GM18873 (cell line): Measurements from ENCODE around the gene ZNF579.

Experiments
- ATAC-seq: cut with Tn5 transposase; IDR thresholded peaks from one replicate; pipeline ENCODE4 v1.9.1; 2021; ENCODE audit warnings: mild to moderate bottlenecking, moderate library complexity, moderate number of reproducible peaks; ENCODE audit not compliant: unreplicated experiment, low FRiP score

The ZNF579 gene

DNA sequence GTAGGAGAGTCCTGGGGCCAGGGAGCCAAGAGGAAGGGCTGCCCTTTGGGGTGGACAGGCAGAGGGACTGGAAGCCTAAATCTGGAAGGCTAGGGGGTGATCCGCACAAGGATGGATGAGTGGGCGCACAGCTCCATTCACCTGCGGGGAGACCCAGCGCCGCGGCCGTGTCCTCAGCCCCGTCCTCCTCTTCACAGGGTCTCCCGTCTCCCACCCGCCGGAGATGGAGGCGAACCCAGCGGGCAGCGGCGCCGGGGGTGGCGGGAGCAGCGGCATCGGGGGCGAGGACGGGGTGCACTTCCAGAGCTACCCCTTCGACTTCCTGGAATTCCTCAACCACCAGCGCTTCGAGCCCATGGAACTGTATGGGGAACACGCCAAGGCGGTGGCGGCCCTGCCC is 32.7 kb upstream of the ZNF579 start:
- ATAC-seq = no peak

DNA sequence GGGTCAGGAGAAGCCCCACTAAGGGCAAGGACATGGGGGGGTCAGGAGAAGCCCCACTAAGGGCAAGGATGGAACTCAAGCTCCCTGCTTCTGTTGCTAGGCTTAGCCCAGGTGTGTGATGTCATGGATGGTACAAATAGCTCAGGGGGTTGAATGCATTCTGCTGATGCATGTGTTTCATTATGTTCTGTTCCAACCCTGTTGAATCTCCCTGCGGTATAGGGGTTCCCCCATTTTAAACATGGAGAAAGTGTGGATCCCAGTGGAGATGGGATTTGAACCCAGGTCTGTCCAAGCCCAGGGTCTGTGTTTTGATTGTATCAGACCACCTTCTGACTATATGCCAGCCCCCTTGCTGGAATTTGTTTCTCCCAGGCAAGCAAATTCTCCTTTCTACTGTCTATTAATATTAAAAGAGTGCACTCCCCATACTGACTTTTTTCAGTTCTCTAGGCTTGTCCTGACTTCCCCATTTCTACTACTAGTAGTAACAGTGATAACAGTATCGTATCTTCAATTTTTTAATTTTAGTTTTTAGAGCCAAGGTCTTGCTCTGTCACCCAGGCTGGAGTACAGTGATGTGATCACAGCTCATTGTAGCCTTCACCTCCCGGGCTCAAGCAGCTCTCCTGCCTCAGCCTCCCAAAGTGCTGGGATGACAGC is 31.5 kb upstream of the ZNF579 start:
- ATAC-seq = no peak

DNA sequence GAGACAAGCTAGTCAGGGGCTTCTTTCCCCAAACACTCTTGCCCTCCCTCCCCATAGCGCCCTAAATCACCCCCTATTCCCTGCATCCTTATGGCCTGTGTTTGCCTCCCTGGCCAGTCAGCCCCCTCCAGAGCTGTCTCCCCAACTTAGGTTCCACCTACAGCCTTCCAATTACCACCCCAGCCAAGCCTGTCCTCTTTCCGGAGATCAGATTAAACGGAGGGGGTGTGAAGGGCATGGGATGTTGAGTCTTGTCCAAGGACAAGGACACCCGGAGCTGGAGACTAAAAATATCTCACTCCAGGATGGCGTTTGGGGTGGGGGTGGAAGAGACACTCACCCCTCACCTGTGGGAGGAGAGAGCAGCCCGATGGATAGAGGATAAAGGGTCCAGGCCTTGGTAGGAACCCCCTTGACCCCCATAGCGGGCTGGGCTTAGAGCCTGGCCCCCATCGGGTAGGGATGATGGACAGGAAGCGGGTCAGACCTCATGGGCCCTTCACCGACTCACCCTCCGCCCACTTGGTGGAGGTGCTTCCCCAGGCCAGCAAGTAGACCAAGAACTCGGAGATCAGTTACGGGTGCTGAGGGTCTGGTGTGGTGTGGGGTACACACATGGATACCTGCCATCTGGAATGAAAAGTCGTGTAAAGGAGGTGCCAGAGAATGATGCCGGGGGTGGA is 30.8 kb upstream of the ZNF579 start:
- ATAC-seq = no peak

DNA sequence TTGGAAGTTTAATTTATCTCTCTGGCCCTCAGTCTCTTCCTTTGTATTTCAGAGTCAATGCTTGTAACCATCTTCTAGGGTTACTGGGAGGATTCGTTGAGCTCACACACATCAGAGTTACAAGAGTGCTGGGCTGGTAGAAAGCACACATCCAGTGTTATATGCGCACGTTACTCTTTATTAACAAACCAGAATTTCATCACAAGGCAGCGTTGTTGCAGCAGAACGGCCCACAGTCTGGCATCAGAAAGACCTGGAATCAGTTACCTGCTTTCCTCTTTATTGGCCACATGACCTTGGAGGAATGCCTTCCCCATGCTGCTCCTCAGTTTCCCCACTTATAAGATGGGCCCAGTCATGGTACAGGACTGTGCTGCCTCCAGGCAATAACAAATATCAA is 28.7 kb upstream of the ZNF579 start:
- ATAC-seq = no peak

DNA sequence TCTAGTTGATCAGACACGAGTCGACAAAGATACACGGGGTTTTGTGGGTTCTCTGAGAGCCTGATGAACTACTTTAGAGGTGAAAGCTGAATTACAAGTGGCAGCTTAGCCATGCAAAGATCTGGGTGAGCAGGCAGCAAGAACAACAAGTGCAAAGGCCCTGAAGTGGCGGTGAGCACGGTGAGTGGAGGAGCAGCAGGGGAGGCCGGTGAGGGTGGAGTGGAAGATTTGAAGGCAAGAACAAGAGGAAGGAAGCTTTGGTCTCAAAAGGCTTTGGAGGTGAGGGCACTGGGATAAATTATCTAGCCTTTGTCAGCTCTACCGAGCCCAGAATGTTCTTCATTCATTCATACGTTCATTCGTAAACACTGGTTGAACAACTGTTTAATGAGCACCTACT is 26.2 kb upstream of the ZNF579 start:
- no peak for ATAC-seq

DNA sequence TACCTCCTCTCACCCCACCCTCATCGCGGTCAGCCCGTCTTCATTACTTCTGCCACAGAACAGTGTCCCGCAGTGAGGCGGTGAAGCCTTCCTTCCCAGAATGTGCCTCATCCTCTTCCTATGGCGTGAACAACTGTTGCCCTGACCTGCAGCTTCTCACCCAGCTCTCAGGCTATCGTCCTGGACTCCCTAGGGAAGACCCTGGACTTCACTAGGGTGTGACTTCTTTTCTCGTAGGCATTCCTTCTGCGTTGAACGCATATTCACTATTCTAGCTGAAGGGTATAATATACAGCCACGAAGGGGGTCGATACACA is 25.8 kb upstream of the ZNF579 start:
- ATAC-seq = no peak

DNA sequence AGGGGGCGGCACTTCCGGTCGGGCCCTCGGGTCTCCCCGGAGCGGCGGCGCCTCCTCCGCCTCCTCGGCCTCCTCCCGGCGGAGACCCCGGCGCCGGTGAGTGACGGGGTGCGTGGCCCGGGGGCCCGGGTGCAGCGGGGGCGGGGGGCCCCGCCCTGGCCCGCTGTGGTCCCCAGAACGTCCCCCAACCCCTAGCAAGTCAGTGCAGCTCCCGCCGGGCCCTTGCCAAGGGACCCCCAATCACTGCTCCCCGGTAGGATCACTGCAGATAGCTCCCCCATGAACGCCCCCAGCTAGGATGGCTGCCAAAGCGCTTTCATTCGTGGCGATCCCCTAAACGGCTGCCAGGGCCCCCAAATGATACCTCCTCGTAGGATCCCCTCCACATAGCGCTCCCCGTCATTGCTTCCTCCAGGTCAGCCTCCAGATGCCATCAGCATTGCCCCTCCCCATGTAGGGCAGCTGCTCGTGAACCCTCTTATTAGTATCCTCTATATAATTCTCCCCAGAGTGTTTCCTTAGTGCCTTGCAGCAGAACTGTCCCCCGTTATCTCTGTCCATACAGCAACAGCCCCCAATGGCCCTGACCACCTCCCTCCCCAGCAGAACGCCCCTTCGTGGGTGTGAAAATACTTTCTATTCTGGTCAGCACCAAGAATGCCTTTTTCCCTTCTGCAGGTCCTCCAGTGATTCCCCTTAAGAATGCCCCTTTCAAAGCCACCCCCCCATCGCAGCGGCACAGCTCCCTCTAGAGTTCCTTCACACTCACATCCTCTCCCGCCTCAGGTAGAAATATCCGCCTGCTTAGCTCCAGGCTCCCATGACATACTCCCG is 25.2 kb upstream of the ZNF579 start, which contains the start of gene ZNF865:
TSS of gene ZNF865 (plus strand) at position 11 of the 834 bp plus-strand sequence. CDS start 7,972 bp downstream, outside the sequence.
- ATAC-seq = no peak

DNA sequence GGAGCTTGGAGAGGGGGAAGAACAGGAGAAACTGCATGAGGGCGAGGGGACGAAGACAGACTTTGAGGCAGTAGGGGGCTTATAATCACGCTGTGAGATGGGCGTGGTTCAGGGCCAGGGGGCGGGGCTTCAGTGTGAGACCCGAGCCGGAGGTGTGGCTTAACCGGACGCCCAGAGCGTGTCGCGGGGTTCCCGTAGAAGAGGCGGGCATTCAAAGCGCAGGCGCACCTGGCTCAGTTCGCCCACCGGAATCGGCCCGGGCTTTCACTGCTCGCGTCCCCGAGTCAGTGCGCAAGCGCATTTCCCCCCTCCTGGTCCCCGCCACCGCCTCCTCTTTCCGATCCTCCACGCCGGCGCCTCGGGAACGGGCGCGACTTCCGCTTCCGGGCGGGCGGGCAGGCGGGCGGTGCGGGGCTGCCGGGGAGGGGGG is 24.6 kb upstream of the ZNF579 start:
- peak; percentile 61 for ATAC-seq

DNA sequence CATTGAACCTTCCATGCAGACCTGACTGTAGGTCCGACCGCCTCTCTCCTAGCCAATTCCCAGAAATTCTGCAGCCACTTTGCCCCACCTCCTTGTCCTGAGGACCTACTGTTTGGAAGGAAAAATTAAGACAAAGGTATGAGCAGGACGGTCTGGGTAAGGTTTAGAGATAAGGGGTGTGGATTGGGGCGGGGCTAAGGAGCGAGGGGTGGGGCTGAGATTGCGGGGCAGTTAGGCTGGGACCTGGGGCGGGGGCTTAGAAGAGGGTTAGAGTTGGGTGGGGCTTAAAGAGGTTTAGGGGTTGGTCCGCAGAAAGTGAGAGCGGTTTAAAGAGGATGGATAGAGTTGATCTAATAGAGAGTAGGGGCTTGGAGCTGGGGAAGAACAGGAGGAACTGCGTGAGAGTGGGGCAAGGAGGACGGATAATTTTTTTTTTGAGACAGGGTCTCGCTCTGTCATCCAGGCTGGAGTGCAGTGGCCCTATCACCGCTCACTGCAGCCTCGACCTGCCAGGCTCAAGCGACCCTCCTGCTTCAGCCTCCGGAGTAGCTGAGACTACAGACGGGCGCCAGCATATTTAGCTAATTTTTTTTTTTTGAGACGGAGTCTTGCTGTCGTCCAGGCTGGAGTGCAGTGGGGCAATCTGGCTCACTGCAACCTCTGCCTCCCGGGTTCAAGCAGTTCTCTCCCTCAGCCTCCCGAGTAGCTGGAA is 23.1 kb upstream of the ZNF579 start:
- ATAC-seq = no peak

DNA sequence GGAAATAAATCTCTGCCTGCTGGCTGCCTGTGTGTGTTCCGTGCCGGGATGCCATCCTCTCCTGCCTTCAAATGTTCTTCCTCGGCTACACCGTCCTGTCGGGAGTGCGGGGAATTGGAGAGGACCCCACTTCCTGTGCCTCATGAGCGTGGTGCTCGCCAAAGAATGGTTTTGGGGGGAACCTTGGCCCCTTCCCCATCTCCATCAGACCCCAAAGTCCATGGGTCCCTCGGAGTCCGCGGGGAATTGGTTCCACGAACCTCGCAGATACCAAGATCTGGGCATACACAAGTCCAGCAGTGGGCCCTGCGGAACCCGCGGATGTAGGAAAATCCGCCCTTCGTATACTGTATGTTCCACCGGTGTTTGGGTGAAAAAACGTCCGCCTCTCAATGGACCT is 22.5 kb upstream of the ZNF579 start:
- no peak for ATAC-seq

DNA sequence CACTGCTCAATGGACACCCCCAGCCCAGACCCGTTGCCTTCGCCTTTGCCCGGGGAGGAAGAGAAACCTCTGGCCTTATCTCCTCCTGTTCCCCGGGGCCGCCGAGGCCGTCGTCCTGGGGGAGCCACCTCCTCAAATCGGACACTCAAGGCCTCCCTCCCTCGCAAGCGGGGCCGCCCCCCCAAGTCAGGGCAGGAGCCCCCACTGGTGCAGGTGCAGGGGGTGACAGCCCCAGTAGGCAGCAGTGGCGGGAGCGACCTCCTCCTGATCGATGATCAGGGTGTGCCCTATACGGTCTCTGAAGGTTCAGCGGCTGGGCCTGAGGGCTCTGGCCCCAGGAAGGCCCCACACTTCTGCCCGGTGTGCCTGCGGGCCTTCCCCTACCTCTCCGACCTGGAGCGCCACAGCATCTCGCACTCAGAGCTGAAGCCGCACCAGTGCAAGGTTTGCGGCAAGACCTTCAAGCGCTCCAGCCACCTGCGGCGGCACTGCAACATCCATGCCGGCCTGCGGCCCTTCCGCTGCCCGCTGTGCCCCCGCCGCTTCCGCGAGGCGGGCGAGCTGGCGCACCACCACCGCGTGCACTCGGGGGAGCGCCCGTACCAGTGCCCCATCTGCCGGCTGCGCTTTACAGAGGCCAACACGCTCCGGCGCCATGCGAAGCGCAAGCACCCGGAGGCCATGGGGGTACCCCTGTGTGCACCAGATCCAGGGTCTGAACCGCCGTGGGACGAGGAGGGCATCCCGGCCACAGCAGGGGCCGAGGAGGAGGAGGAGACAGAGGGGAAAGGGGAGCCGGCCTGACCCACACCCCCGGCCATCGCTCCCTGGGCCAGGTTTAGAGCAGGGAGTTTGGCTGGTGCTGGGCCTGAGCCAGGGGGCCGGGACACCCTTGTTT is 21.7 kb upstream of the ZNF579 start:
- ATAC-seq = no peak

DNA sequence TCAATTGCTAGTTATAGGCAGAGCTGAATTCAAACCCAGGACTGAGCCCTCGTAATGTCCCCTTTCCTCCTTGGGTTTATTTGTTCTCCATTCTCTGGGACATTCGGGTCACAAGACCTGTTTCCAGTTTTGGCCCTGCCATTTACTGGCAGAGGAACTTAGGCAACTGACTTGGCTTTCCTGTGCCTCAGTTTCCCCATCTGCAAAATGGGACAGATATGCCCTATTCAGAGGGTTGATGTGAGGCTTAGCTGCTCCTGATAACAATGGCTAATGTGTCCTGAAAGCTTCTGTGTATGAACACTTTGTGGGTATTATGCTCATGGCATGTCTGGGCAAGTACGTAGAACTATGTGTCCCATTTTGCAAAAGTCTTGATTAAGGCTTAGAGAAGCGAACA is 20.4 kb upstream of the ZNF579 start:
- ATAC-seq = no peak

DNA sequence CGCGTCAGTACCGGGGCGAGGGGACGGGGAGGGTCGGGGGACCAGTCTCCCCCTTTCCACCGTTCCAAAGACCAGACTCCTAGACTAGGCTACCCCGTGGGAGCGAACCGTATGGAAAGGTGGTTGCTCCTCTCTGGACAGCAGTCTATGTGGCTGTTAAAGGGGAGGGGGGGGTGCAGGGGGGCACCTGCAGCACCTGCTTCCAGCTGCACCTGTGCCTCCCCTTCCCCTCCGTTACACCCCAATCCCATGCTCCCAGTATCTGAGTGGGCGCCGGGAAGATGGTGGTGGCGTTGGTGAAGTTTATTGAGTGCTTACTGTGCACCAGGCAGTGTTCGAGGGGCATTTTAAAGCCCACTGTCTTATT is 20.0 kb upstream of the ZNF579 start:
- ATAC-seq = no peak

DNA sequence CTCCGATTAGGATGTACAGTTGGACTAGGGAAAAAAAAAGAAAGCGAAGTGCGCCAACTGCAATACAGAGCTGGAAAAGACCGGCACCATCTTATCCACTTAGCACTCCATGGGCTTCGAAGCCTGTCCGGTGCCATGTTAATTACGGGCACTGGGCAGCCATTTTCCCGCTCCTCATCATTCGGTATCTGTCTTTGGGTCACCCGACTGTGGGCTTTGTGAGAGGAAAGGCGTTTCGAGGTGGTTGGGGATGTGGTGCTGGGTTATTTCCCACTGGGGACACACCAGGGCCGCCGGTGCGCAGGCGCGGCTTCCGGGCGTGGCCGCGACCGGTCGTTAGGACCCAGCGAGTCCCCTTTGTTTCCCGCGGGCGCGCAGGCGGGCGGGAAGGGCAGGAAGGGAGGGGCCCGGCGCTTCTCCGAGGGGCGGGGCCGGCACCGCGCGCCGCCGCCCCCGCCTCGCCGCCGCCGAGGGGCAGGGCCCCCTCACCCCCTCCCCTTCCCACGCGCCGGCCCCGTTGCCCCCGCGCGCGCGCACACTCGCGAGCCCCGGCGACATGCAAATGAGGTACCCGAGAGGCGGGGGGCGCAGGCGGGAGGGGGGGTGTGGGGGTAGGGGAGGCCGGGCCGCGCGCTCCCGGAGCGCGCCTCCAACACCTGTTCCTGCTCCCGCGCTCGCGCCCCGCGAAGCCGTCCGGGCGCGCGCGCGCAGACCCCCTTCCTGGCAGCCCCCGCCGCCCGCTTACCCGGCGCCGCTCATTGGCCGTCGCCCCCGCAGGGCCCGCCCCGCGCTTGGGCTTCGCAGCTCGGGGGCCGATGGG is 19.4 kb upstream of the ZNF579 start, which contains the start of gene ZNF524:
TSS of gene ZNF524 (plus strand) at position 447 of the 820 bp plus-strand sequence. CDS start 1,825 bp downstream, outside the sequence.
- peak; percentile 29 for ATAC-seq

DNA sequence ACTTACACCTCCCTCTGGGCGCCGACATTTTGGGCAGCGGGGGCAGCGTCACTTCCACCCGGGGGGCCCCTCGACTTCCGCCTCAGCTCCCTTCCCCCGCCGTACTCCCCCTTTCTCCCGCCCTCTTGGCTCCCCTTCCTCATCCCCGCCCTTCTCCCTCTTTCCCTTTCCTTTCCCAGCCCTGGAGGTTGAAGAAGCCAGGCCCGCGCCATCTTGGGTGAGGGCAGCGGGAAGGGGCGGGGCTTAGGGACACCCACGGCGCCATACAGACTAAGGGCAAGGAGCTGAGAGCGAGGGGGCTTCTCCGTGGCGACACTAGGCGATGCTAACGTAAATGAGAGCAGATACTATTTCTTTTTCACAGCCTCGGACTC is 18.8 kb upstream of the ZNF579 start, which contains the start of gene FIZ1:
TSS of gene FIZ1 (minus strand) at position 50 of the 374 bp plus-strand sequence. CDS start 1,652 bp downstream, outside the sequence.
- ATAC-seq = peak; percentile 32

DNA sequence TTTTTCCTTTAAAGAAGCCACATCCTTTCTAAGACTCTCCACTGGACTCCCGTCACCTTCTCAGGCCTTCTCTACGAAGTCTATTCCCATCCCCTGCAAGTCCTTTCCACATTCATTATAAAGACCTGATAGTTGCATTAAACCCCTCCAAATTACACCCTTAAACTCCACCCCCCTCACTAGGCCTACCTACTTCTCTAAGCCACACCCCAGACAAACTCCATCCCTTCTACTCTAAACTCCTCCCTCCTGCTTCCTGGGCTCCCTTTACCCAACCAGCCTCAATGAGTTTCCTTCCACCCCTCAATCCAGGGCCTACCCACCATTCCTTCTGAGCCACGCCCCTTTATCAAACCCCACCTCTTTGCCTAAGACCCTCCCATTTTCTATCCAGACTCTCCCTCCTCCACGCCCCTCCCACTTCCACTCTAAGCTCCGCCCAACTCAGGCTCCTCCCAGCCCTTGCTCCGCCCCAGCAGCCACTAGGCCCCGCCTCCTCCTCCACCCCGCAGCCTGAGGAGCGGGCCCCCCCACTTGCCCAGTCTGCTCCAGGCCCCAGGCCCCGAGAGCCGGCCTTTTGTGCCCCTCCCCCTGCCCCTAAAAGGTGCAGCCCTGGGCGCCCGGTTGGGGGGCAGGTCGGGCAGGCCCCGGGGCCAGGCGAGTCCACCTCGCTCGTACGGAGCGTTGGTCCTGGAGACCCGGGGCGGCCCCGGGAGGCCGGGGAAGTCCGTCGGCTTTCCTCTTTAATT is 18.2 kb upstream of the ZNF579 start:
- ATAC-seq = peak; percentile 37

DNA sequence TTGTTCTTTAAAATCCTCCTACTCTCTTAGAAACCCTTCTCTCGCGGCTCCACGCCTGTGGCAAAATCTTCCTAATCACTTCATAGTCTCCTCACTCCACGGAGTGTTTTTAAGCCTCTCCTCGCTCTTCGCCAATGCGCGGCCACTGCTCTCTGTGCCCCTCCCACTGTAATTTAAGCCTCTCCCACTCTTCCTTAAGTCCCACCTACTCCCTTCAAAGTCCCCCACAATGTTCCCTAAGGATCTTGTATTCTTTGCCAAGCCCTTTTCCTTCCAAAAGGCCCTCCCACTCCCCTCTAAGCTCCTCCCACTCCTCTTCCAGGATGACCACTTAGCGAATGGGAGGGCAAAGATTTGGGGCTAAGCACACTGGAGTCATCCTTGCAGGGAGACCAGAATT is 17.4 kb upstream of the ZNF579 start:
- no peak for ATAC-seq

DNA sequence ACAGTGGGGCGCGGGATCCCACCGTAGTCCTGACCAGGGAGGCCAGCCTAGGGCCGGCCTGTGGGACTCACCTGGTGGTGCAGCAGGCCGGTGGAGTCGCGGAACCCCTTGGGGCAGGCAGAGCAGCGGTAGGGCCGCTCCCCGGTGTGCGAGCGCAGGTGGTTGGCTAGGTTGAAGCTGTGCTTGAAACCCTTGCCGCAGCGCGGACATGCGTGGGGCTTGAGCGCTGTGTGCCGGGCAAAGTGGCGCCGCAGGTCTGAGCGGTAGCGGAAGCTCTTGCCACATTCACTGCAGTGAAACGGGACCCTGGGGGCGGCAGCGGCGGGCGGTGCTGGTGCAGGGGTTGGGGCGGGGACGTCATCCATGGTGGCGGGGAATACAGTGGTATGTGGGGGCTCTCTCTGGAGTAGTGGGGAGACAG is 16.9 kb upstream of the ZNF579 start:
- ATAC-seq = no peak
